Uterus (tissue), 4 donors: ENCODE results near the gene FAM47C. TPM values are rescaled to one million over a fixed set of nuclear protein-coding genes. Genes with fewer than 3 reads are reported as not detected.
"Not testable (repeated sequence)": the region's sequence is repeated elsewhere in the genome, so short reads cannot be mapped to it uniquely, and the experiment has no call there.

Source experiments
- DNase-seq, 2 donors: peaks; one replicate each; pipeline ENCODE4 v3.0.0-alpha.2; 2019 to 2020
- H3K27ac ChIP-seq, 2 donors: fragments of 200-600 bp; sonication (generic); 1 replicate in 1 of 2; 2 replicates in 1 of 2; pipeline ENCODE4 v1.5.1; 2016 to 2018
- H3K27me3 ChIP-seq, 2 donors: fragments of 200-600 bp; sonication (generic); one replicate each; pipeline ENCODE4 v1.5.1; 2018 to 2019; ENCODE audit warnings: control low read depth in 1 of 2
- H3K36me3 ChIP-seq, 2 donors: fragments of 200-600 bp; sonication (generic); one replicate each; pipeline ENCODE4 v1.5.1; 2019; ENCODE audit warnings: control low read depth in 1 of 2
- H3K4me1 ChIP-seq, 2 donors: fragments of 200-600 bp; sonication (generic); one replicate each; pipeline ENCODE4 v1.5.1; 2018 to 2019; ENCODE audit warnings: control low read depth in 1 of 2
- H3K4me3 ChIP-seq, 2 donors: fragments of 200-600 bp; sonication (generic); 1 replicate in 1 of 2; 2 replicates in 1 of 2; pipeline ENCODE4 v1.5.1; 2018 to 2019; ENCODE audit warnings: mild to moderate bottlenecking in 1 of 2
- H3K9me3 ChIP-seq, 2 donors: fragments of 200-600 bp; sonication (generic); one replicate each; pipeline ENCODE4 v1.5.1; 2019; ENCODE audit warnings: control low read depth in 1 of 2
- POLR2A ChIP-seq, 2 donors: fragments of 450-650 bp; IDR thresholded peaks; one replicate each; pipeline ENCODE4 v1.6.1; 2016; ENCODE audit warnings: antibody characterized with exemption in 2 of 2, mild to moderate bottlenecking in 1 of 2, moderate library complexity in 1 of 2
- intact Hi-C: fragments of 100-400 bp; cut with DNase I; formaldehyde crosslinking; loops from one replicate; pipeline ENCODE4 v1.15.1; 2023; ENCODE audit warnings: low total_unique reads
- total RNA-seq, 4 donors: library from RNA; depleted of rRNA in 3 of 4; stranded (reverse); fragments of >200 nt in 3 of 4; gene quantifications; one replicate each; pipeline versions ENCODE4 v1.1.0 to v1.2.4, GENCODE V29; 2014 to 2023
- TF ChIP-seq, protein P1 (sequence below), 4 experiments: fragments of 200-600 bp in 2 of 4; fragments of 450-650 bp in 2 of 4; sonication (generic) in 2 of 4; IDR thresholded peaks; one replicate each; pipeline ENCODE4 v1.5.1; 2016 to 2019; ENCODE audit warnings: antibody characterized with exemption in 4 of 4, mild to moderate bottlenecking in 2 of 4, moderate library complexity in 1 of 4
- donor health status: DM: yes; HTN: yes; CAD: no.

Gene FAM47C
- total RNA-seq, result not detected

DNA sequence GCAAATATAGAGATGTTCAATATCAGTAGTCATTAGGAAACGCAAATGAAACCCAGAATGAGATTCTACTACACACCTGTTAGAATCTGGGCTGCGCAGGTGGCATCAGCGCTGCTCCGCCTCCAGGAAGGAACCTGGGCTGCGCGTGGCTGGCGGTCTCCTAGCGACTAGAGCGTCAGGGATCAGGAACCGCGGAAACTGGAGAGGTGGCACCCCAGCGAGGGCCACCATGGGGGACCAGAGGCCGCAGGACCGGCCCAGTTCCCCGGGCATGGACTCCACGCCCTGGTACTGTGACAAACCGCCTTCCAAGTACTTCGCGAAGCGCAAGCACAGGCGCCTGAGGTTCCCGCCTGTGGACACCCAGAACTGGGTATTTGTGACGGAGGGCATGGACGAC, at the start of gene FAM47C:
Gene FAM47C, plus strand, starts transcription at position 185 of the 400 bp plus-strand sequence. Its CDS starts 45 bp downstream, at position 230.
- H3K27ac ChIP-seq, H3K4me1 ChIP-seq, DNase-seq, H3K9me3 ChIP-seq, intact Hi-C loops, H3K4me3 ChIP-seq, H3K27me3 ChIP-seq, H3K36me3 ChIP-seq: not testable (repeated sequence)

DNA sequence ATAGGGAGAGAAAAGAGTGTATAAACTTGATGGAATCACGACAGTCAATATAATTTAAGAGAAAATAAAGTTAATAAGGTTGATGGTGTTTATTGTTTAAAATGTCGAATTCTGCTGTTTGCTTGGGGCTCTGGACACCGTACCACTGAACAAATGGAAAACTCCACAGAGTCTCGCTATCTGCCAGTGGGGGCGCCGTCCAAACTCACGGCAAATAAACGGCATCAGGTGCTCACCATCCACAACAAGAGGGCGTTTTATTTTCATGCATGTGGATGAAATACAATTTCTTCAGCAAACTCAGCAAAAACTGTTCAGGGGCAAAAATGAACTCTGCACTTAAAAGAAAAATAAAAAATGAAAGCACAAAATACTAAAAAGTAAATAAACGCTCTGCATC, 46.6 kb upstream of the FAM47C start:
- no peak for TF ChIP-seq POLR2A (IDR thresholded peaks at IDR 0.05)
- TF ChIP-seq, protein P1, sequence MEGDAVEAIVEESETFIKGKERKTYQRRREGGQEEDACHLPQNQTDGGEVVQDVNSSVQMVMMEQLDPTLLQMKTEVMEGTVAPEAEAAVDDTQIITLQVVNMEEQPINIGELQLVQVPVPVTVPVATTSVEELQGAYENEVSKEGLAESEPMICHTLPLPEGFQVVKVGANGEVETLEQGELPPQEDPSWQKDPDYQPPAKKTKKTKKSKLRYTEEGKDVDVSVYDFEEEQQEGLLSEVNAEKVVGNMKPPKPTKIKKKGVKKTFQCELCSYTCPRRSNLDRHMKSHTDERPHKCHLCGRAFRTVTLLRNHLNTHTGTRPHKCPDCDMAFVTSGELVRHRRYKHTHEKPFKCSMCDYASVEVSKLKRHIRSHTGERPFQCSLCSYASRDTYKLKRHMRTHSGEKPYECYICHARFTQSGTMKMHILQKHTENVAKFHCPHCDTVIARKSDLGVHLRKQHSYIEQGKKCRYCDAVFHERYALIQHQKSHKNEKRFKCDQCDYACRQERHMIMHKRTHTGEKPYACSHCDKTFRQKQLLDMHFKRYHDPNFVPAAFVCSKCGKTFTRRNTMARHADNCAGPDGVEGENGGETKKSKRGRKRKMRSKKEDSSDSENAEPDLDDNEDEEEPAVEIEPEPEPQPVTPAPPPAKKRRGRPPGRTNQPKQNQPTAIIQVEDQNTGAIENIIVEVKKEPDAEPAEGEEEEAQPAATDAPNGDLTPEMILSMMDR (IDR thresholded peaks at IDR 0.05), result no peak
- Histone ChIP-seq H3K36me3 (no peaks in the 10 kb centered on the region), H3K27ac (no peak overlapping the region), H3K4me3 (no peak overlapping the region), H3K9me3 (no peaks in the 10 kb centered on the region), H3K4me1 (no peaks in the 10 kb centered on the region), H3K27me3 (peaks cover 0 to 8% of the 10 kb centered on the region in 2 donors)
- no peak for DNase-seq
- intact Hi-C loops, result no loop called here

DNA sequence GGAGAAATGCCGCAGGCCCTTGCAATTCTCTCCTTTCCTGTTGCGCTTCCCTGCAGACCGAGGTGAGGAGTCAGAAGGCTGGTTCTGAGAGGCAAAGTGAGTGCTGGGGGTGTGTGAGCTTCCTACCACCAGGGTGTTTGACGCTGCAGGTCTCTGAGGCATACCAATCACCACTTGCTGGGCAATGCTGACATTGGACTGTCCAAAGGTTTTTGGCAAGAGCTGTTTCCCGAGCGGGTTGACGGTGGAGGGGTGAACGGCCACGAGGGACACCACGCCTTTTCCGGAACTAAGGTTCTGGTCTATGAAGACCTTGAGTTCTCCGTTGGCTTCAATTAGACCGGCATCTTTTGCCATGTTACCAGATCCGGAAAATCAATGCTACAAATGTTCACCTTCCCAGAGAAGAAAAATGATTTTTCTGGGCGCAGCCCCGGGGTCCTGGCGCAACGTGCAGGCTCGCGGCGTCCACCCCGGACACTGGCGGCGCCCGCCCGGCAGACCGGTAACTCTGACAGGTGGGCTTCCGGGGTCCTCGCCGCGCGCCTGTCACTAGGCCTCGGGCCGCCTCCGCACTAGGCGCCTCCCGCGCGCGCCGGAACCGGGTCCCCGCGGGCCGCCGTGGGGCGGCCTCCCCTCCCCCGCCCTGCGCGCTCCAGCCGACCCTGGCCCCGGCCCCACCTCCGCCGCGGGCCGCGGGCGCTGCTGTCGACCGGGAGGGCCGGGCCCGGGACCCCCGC, 44.9 kb upstream of the FAM47C start:
- DNase-seq, result no peak
- Histone ChIP-seq H3K9me3 (no peaks in the 10 kb centered on the region), H3K4me1 (no peaks in the 10 kb centered on the region), H3K27ac (no peak overlapping the region), H3K36me3 (no peaks in the 10 kb centered on the region), H3K27me3 (peaks cover 0 to 6% of the 10 kb centered on the region in 2 donors), H3K4me3 (no peak overlapping the region)
- intact Hi-C loops, result no loop called here
- TF ChIP-seq, protein P1 (IDR thresholded peaks at IDR 0.05), result no peak
- no peak for TF ChIP-seq POLR2A (IDR thresholded peaks at IDR 0.05)

DNA sequence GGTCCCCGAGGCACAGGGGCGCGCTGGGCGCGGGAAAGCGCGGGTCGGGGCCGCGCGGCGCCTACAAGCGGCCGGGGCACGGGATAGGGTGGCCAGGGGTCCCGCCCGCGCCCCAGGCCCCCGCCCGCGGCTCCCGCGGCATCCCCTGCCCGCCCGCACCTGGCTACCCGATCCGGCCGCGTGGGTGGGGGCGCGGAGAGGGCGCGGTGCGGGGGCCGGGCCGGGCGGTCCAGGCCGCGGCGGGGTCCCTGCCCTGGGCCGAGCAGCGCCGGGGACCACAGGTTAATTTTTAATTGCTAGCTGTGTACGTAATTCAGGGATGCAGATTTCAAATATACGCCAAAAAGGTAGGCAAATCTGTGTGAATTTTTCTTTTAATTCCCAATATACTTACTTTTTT, 44.3 kb upstream of the FAM47C start:
- Histone ChIP-seq H3K36me3 (no peaks in the 10 kb centered on the region), H3K27ac (no peak overlapping the region), H3K4me1 (no peaks in the 10 kb centered on the region), H3K9me3 (no peaks in the 10 kb centered on the region), H3K4me3 (no peak overlapping the region), H3K27me3 (peaks cover 0 to 6% of the 10 kb centered on the region in 2 donors)
- TF ChIP-seq POLR2A (IDR thresholded peaks at IDR 0.05), result no peak
- TF ChIP-seq, protein P1 (IDR thresholded peaks at IDR 0.05), result no peak
- intact Hi-C loops, result no loop called here
- DNase-seq, result no peak

DNA sequence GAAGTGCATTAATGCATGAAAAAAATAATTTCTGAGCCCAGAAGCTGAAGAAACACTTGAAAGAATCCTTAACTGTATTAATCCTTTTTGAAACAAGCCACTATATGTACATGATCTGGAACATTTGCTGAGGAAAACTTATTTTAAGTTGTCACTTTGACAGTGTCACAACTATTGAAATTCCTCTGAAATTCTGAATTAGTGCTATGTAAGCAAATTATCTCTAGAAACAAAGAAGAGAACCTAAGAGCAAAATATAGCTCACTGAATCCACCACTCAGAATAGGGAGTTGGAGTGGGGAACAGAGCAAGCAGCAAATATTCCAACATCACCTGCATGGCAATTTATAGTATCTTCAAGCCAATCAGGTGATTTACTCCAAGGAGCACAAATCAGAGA, 34.6 kb upstream of the FAM47C start:
- intact Hi-C loops, result no loop called here
- no peak for TF ChIP-seq POLR2A (IDR thresholded peaks at IDR 0.05)
- TF ChIP-seq, protein P1 (IDR thresholded peaks at IDR 0.05), result no peak
- DNase-seq, result no peak

More for the DNA sequence above, 34.6 kb upstream of the FAM47C start:
- Histone ChIP-seq H3K36me3 (no peaks in the 10 kb centered on the region), H3K27ac (no peak overlapping the region), H3K4me1 (no peaks in the 10 kb centered on the region), H3K4me3 (no peak overlapping the region), H3K9me3 (no peaks in the 10 kb centered on the region), H3K27me3 (no peaks in the 10 kb centered on the region)
